GM21825 (cell line): Measurements from ENCODE around the gene MEGF9.

Experiments
- ATAC-seq: cut with Tn5 transposase; IDR thresholded peaks from one replicate; pipeline ENCODE4 v1.9.1; 2021; ENCODE audit warnings: mild to moderate bottlenecking, moderate library complexity; ENCODE audit not compliant: unreplicated experiment

The MEGF9 gene

DNA sequence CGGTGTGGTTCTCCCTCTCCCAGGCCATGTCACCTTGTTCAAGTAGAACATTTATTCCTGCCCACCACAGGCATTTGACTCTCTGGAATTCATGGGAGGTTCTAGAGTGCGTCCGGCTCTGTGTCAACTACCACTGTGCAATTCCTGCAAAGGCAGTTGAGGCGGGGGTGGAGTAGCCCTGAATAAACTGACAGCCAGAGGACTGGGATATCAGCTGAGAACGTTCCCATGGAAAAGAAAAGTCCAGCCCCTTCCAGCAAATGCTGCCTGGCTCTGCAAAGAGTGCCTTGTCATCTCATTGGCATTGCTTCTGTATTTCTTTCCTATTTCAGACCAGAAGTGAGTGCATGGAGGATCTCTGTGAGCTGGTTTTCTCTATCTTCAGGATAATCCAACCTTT lies 18.9 kb upstream of the MEGF9 start:
- ATAC-seq, result no peak

- ATAC-seq, result no peak
Measured at GRCh38 chr9:120730654-120731514, 16.6 kb upstream of the MEGF9 start.

DNA sequence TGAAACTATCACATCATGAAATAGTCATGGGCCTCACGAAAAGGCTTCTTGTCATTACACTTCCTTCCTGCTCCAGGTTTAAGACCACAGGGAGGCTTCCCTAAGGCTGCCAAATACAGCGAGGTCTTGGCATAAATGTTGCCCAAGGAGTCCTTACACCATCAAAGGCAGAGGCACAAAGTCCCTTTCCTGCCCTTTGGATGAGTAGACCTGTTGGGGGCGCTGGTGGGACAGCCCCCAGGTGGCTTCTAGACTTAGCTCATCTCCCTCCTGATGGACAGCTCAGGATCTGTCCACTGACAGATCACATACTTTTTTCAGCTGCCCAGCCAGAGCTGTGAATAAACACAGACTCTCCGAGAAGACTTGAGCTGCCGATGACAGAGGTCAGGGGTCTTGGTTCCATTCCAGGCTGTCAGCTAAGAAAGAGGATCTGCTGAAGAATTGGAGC lies 15.5 kb upstream of the MEGF9 start:
- ATAC-seq, result no peak

DNA sequence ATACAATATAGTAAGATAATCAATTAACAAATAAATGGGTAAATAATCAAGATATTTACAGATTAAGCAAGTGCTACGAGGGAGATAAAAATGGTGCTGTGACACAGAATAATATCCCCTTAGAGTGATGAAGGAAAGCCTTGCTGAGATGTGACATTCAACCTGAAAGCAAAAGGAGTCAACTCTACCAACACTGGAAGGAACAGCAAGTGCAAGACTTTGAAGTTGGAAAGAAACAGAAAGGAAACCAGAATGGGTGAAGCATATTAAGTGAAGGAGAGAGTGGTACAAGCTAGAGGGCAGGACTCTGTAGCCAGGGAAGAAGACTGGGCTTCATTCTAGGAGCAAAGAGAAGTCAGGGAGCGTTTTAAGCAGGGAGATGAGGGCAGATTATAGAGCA lies 12.2 kb upstream of the MEGF9 start:
- ATAC-seq, result no peak

GRCh38 chr9:120725907-120726306 lies 11.6 kb upstream of the MEGF9 start:
- no peak for ATAC-seq

DNA sequence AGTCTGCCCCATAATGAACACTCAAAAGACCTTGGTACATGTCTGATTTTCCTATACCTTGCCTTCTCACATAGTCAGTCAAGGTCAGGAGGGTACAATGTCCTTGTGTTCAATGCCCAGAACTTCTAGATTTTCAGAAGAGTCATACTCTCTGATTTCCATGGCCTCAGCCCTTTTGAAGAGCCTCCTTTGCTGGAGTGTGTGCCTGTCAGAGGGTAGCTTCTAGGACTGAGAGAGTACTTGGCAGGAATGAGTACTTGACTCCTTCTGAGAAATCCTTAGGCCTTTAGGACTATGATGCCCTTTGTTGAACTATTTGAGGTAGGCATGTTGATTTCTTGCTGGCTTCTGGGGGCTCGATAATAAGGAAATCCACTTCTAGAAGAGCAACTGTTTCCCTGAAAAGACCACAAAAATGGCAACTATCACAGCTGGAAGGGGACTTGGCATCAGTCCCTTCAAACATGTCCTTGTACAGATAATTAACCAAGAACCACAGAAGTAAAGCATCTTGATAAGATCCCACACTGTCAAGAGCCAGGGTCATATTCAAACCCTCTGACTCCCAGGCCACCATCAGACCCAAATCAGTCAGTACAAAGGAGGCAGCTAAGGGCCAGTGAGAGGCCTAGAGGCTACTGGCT lies 10.6 kb upstream of the MEGF9 start:
- ATAC-seq, result no peak

DNA sequence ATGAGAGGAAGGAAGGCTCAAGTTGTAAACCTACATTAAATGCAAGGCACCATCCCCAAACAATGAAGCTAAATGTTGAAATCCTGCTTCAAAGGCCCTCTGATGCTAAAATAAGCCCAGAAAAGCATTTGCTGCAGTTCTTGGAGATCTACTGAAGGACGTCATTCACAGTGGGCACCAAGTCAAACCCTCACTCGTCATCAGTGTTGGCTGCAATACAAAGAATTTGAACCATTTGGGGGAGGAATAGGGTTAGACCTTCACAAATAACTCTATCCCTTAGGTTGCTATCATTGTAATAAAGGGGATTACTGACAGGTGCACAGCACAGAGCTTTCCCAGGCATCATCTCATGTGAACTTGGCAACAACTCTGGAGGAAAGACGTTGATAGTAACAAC lies 9.3 kb upstream of the MEGF9 start:
- no peak for ATAC-seq

GRCh38 chr9:120720404-120720803 lies 6.1 kb upstream of the MEGF9 start:
- no peak for ATAC-seq

DNA sequence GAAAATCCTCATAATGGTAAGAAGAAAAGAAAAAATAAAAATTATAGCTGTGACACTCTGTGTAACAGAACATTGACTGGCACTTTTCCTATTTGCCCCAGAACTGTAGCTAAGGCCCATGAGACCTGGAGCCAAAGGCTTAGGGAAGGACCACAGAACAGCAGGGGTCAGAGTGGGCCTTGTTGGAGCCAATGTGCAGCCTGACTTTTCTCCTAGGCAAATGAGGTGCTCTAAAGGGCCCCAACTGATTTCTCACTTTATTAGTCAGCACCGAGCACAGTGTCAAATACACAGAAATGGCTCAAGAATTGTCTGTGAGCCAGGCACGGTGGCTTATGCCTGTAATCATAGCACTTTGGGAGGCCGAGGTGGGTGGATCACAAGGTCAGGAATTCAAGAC lies 4.0 kb upstream of the MEGF9 start:
- no peak for ATAC-seq

- ATAC-seq, result no peak
Measured at GRCh38 chr9:120717176-120717575, 2.9 kb upstream of the MEGF9 start.

DNA sequence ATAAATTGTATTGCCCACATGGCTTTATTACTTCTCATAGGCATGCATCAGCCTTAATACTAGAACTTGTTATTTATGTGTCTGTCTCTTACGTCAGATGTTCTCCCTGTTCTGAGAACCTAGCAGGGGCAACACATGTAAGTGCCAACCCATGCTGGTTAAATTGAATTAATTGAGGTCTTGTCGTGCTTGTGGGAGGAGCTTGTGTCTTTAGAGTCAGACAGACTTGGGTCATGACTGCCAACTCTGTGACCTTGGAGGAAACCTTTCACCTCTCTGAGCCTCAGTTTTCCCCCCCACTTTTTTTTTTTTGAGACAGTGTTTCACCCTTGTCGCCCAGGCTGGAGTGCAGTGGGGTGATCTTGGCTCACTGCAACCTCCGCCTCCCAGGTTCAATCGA lies 2.2 kb upstream of the MEGF9 start:
- ATAC-seq, result no peak

GRCh38 chr9:120715389-120715924 lies 1.2 kb upstream of the MEGF9 start:
- no peak for ATAC-seq

DNA sequence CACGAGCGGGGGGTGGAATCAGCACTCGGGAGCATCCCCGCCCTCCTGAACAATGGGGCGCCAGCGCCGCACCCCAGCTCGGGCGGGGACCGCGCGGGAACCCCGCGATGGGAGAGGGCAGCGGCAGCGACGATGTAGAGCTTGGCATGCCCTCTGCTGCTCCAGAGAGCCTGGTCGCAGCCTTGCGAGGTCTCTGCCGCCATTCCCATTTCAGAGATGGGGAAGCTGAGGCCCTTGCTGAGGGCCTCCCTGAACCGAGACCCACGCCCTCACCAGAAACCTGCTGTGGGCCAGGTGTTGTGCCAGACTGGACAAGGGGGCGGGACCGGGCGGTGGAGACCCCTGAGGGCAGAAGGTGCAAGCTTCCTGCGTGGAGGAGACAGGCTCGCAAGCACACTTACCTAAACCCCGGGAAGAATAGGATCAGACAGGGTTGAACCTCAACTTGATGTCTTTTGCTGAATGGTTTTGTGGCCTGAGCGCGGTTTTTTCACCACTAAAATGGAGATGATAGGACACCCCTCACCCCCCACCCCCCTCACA lies 647 bp upstream of the MEGF9 start:
- ATAC-seq, result no peak

DNA sequence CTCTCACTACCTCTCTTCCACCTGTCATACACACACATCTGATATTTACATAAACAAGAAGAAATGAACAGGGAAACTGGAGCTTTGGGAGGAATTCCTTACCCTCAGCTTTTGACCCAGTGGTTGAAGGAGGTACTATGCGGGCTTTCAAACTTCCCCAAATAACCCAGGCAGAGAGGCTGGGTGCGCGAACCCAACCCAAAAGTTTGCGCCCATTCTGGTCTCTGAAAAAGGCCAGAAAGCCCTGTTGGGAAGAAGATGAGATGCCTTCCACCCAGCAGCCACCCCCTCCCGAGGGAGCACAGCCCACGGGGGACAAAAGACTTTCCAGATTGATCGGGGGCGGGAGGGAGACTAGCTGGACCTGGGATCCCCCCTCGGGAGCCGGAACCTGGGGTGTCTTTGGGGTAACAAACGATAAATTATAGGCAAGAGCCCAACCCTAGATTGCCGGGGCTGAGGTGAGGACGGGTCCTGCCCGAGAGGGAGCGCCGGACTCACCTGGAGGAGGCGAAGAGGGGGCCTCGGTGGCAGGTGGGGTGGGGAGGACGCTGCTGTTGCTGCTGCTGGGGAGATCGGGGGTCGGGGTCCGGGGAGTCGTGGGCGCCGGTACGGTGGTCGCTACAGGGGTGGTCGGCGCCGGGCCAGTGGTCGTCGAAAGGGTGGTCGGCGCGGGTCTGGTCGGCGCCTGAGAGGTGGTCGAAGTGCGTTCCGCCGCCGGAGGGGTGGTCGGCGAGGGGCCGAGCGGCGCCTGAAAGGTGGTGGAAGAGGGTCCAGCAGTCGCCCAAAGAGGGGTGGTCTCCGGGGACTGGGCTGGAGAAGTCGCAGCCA lies 798 bp downstream of the MEGF9 start:
- ATAC-seq, result no peak

DNA sequence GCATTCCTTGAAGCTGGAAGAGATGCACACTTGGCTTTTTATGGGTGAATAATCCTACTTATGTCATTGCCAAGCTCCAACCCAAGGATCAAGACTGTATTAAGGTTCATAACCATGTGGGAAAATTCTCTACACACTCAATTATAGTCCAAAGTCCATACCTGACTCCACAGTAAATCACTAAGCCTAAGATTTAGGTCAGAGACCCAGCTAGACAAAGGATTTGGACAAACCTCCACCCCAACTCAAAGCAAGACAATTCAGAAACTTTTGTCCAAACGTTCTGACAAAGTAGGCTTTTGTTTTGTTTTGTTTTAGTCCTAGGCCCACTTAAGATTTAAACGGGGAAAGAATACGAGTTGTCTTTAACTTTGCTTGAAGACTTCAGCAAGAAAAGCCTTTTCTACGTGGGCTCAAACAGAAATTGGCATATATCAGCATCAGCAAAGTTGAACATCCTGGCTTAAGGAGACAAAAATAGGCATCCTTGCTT lies 1.7 kb downstream of the MEGF9 start:
- no peak for ATAC-seq

DNA sequence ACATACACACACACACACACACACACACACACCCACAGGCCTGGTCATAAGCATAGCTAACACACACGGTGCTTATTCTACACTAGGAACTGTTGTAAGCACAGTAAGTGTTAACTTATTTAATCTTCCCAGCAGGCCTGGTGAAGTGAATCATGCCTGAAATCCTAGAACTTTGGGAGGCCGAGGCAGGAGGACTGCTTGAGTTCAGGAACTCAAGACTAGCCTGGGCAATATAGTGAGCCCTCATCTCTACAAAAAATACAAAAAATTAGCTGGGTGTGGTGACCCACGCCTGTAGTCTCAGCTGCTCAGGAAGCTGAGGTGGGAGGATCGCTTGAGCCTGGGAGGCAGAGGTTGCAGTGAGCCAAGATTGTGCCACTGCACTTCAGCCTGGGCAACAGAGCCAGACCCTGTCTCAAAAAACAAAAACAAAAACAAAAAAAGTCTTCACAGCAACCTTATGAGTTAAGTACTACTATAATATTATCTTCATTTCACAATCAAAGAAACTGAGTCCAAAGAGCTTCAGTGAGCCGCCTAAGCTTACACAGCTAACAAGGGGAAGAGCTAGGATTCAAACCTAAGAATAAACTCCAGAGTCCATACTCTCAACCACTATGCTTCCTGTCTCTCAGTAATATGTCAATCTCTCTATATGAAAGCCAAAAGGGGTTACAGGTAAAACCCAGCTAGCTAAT lies 2.3 kb downstream of the MEGF9 start:
- ATAC-seq, result no peak

DNA sequence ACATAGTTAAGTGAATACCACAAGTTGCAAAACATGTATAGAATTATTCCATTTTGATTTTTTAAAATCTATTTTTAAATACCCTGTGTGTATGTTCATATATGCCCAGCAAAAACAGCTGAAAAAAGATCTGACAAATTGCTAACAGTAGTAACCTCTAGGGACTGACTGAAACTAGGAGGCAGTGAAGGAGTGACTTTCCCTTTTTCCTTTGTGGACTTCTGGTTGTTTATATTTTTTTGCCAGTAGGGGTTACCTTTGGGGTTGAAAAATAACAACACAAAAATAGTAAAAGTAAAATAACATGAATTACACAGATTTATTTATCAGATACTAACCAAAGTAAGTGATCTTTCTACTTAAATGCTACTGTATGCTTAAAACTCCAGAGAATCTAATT lies 2.9 kb downstream of the MEGF9 start:
- no peak for ATAC-seq

DNA sequence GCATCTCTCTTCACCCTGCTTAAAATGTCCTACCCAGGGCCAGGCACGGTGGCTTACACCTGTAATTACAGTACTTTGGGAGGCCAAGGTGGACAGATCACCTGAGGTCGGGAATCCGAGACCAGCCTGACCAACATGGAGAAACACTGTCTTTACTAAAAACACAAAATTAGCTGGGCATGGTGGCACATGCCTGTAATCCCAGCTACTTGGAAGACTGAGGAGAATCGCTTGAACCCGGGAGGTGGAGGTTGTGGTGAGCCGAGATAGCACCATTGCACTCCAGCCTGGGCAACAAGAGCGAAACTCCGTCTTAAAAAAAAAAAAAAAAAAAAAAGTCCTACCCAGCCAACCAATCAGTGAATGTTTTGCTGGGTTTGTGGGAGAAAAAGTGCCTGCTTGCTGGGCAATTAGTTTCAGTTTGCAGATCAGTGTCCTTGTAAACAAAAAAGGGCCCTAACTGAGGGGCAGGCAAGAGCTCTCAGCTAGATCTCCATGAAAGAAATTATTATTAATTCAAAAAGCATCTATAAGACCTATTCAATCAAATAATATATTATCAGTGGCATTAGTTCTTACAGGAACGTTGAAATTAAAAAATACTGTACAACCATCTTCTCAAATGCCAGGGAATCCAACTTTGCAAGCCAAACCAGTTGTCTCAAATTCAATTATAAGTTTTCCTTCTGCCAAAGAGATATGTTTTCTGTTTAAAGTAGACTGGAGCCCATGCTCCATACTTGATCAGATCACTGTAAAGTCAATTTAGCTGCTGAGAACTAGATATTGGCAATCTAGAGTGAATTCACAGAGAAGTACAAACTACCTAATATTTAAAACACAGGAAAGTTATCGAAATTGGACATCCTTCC lies 3.9 kb downstream of the MEGF9 start:
- no peak for ATAC-seq

DNA sequence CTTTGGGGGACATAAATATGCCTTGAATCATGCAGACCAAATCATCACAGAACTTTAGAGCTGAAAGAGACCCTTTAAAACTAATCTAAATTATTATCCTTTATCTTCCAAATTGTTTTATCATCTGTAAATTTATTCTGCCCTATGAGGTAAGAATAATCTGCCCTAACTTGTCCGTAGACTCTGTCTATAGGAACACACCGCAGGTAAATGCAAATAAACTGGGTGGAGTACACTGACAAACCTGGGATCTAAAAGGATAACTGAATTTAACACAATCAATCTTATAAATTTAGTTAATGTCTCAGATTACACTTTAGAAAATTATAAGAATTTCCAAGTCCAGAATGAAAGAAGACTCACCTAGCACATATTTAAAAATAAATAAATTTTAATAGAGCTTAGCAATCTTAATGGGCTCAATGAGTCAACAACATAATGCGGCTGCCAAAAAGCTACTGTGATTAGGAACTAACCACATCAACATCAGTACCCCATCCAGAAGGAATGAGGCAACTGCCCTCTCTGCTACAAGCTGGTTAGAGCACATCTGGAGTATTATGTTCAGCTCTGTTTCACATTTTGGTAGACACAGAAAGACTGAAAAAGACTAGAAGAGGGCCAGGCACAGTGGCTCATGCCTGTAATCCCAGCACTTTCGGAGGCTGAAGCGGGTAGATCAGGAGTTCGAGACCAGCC lies 5.6 kb downstream of the MEGF9 start:
- ATAC-seq, result no peak
